ENCODE results near the gene RSKR.

The RSKR gene

DNA sequence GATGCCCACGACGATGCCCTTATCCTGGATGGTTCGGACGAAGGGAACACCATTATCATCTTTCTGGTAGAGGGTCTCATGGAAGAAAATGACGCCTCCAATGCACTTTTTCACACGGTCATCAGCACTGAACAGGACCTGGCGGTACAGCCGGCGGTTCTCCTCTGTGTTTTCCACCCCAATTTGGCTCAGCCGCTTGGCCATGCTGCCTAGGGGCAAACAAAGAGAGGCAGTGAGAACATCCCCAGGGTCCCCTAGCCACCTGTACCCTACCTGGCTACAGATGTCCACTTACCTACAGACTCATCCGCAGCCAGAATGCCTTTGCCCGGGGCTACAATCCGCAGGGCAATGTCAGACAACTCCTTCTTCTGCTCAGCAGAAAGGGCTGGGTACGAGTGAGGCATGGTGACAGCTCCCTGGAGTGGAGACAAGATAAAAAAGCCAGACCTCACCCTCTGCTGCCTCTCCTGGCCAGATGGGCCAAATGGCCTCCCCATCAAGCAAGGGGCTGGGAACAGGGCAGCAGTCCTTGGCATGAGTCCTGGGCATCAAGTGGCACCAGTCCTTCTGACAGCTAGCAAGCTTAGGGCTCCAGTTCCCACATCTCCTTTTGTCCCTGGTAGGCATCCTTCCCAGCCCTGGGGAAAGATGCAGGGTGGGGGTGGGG is 38.7 kb downstream of the RSKR start:
- H3K36me3 ChIP-seq (ENCODE audit: control insufficient read depth, low read depth, low read length) = peaks cover 32% of the 10 kb centered on the region
- peaks cover 16% of the 10 kb centered on the region for H3K27me3 ChIP-seq (ENCODE audit: control insufficient read depth, insufficient read depth, low read length)
- H3K9ac ChIP-seq (ENCODE audit: low read length) = no peak overlapping the region
- no peaks in the 10 kb centered on the region for H3K9me3 ChIP-seq (ENCODE audit: control insufficient read depth, low read depth, low read length)
- H3K27ac ChIP-seq (ENCODE audit: low read length) = no peak overlapping the region
- peaks cover 8% of the 10 kb centered on the region for H3K4me1 ChIP-seq (ENCODE audit: control insufficient read depth, low read depth, low read length)
- H3K4me3 ChIP-seq (ENCODE audit: low read length) = no peak overlapping the region

DNA sequence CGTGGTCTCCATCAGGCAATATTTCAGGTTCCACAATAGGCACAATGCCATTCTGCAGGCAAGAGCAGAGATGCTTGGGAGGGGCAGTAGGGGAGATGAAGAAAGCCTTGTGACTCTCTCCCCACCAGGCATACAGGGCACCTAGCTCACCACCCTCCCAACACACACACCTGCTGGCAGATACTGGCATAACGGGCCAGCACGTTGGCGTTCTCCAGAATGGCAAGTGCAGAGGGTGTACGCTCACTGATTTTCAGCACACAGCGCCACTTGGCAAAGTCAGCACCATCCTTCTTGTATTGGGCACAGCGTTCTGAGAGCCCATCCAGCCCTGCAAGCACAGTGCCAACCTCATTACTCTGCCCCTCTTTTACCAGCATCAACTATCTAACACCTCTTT is 39.5 kb downstream of the RSKR start:
- Histone ChIP-seq H3K27ac (ENCODE audit: low read length) (no peak overlapping the region), H3K36me3 (ENCODE audit: control insufficient read depth, low read depth, low read length) (peaks cover 24% of the 10 kb centered on the region), H3K9me3 (ENCODE audit: control insufficient read depth, low read depth, low read length) (no peaks in the 10 kb centered on the region), H3K4me1 (ENCODE audit: control insufficient read depth, low read depth, low read length) (peaks cover 8% of the 10 kb centered on the region), H3K9ac (ENCODE audit: low read length) (no peak overlapping the region), H3K27me3 (ENCODE audit: control insufficient read depth, insufficient read depth, low read length) (peaks cover 16% of the 10 kb centered on the region), H3K4me3 (ENCODE audit: low read length) (no peak overlapping the region)

DNA sequence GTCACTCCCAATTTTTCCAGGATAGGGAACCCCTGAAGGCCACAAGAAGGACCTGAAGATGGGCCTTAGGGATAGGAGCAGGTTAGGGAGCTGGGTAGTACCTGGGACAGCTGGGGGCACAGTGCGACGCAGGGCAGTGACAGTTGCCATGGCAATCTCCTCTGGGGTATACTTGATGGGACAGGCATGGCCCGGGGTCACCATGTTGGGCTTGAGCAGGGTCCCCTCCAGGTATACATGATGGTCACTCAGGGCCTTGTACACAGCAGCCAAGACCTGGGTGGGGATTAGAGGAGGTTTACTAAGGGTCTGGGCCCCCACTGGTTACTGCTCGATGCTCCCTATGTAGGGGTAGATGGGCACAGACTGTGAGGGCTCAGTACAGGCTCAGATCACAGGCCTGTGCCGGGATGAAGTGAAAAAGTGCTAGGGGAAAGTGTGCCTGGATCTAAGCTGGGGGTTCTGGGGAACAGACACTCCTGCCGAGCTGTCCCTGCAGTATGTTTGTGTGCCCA is 40.0 kb downstream of the RSKR start:
- H3K27ac ChIP-seq (ENCODE audit: low read length) = no peak overlapping the region
- H3K36me3 ChIP-seq (ENCODE audit: control insufficient read depth, low read depth, low read length) = peaks cover 19% of the 10 kb centered on the region
- no peak overlapping the region for H3K4me3 ChIP-seq (ENCODE audit: low read length)
- no peaks in the 10 kb centered on the region for H3K9me3 ChIP-seq (ENCODE audit: control insufficient read depth, low read depth, low read length)
- H3K4me1 ChIP-seq (ENCODE audit: control insufficient read depth, low read depth, low read length) = peaks cover 8% of the 10 kb centered on the region
- no peak overlapping the region for H3K9ac ChIP-seq (ENCODE audit: low read length)
- H3K27me3 ChIP-seq (ENCODE audit: control insufficient read depth, insufficient read depth, low read length) = peaks cover 16% of the 10 kb centered on the region

DNA sequence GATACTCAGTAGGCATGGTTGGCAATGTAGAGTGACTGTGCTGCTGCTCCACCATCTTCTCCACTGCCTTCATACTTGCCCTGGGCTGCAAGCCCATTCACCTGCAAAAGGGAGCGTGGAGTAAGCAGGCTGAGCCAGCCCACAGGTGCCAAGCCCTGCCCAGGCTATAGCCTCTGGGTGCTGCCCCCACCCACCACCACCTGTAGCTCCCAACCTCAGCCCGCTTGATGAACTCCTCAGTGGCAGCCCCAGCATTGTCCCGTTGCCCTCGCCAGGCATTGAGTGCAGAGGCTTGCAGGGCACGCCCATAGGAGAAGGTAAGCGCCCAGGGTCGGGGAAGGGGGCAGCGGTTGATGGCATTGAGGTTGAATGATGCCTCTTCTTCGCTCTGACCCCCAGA is 40.5 kb downstream of the RSKR start:
- Histone ChIP-seq H3K9ac (ENCODE audit: low read length) (no peak overlapping the region), H3K4me3 (ENCODE audit: low read length) (no peak overlapping the region), H3K27me3 (ENCODE audit: control insufficient read depth, insufficient read depth, low read length) (peaks cover 16% of the 10 kb centered on the region), H3K4me1 (ENCODE audit: control insufficient read depth, low read depth, low read length) (peaks cover 8% of the 10 kb centered on the region), H3K36me3 (ENCODE audit: control insufficient read depth, low read depth, low read length) (peaks cover 14% of the 10 kb centered on the region), H3K9me3 (ENCODE audit: control insufficient read depth, low read depth, low read length) (no peaks in the 10 kb centered on the region), H3K27ac (ENCODE audit: low read length) (no peak overlapping the region)

DNA sequence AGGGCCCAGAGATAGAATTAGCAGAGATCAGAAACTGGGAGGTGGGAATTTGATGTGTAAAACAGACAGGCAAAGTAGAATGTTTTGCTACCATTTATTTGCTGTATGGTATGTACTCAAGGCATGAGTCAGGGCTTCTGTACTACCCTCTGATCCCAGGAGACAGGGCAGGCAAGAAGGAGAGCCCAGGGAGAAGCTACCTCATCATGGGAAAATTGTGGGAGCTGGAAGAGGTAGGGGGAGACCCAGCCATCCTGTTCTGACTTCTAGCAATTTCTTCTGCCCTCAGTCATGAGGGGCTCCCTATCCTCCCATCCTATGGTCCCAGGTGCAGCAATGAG is 41.0 kb downstream of the RSKR start:
- H3K4me3 ChIP-seq (ENCODE audit: low read length) = no peak overlapping the region
- H3K9ac ChIP-seq (ENCODE audit: low read length) = no peak overlapping the region
- peaks cover 9% of the 10 kb centered on the region for H3K36me3 ChIP-seq (ENCODE audit: control insufficient read depth, low read depth, low read length)
- no peaks in the 10 kb centered on the region for H3K9me3 ChIP-seq (ENCODE audit: control insufficient read depth, low read depth, low read length)
- peaks cover 8% of the 10 kb centered on the region for H3K4me1 ChIP-seq (ENCODE audit: control insufficient read depth, low read depth, low read length)
- peaks cover 16% of the 10 kb centered on the region for H3K27me3 ChIP-seq (ENCODE audit: control insufficient read depth, insufficient read depth, low read length)
- no peak overlapping the region for H3K27ac ChIP-seq (ENCODE audit: low read length)

DNA sequence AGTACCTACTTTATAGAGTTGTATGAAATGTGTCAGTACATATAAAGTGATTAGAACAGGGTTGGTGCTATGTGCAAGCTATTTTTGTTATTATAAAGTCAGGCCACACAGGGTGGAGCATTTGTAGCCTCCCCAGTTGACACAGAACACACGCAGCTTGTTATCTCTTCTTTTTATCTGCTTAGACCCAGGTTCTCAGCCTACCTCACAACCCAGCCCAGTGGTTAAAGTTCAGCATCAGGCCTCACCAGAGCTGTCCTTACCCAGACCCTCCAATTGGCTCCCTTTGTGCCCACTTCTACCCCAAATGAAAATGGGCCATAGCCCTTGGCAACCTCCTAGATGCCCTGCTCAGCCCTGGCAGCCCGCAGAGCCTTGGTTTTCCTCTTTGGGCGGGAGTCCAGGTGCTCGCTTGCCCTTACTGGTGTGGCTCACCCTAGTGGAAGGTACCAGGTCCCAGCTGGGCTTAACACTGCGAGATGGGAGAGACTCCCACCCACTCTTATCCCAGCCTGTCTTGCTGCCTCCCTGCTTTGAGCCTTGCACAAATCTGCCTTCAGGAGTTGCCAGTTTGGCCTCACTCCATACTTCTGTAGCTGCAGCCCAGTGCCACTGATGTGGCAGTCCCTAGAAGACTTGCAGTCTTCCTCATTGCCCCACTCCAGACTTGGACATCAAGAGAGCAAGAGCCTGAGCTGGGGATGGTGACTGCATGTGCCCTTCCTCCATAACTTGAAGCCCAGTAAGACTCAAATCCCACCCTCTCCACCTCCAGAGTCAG is 41.5 kb downstream of the RSKR start:
- peaks cover 3% of the 10 kb centered on the region for H3K36me3 ChIP-seq (ENCODE audit: control insufficient read depth, low read depth, low read length)
- no peaks in the 10 kb centered on the region for H3K9me3 ChIP-seq (ENCODE audit: control insufficient read depth, low read depth, low read length)
- peak overlapping the region; percentile 94 for H3K4me3 ChIP-seq (ENCODE audit: low read length)
- no peak overlapping the region for H3K27ac ChIP-seq (ENCODE audit: low read length)
- peaks cover 6% of the 10 kb centered on the region for H3K4me1 ChIP-seq (ENCODE audit: control insufficient read depth, low read depth, low read length)
- H3K27me3 ChIP-seq (ENCODE audit: control insufficient read depth, insufficient read depth, low read length) = peaks cover 16% of the 10 kb centered on the region
- no peak overlapping the region for H3K9ac ChIP-seq (ENCODE audit: low read length)

DNA sequence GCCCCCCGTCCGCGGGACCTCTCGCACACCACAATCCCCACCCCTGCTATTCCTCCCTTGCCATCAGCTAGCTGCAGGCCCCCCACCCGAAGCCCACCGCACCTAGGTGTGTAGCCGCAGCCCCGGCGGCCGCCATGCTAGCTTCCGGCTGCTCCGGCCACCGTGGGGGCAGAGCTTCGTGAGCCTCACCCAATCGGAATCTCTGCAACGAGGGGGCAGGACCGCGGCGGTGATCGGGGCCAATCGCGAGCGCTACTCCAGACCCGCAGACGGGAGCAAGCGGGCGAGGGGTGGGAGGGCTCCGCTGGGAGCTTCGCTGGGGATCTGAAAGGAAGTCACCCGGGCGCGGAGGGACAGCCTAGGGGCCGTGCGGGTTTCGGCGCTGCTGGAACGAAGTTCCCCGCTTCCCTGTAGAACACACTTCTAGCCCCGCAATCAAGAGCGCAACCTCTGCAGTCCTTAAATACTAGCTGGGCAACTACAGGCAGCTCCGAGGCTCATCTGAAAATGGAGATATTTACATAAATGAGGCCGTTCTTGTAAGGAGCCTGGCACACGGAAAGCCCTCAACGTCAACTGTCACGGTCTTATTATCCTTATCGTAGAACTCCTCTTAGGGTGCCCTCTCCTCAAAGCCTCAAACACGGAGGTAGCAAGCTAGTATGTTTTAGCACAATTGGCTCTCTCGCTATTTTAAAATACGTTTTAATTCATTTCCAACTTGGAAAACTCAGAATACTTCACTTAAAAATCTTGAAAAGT is 42.4 kb downstream of the RSKR start, which contains the start of gene PIGS:
TSS of gene PIGS (minus strand) at position 164 of the 762 bp plus-strand sequence. CDS start at position 136, 28 bp downstream.
- H3K4me1 ChIP-seq (ENCODE audit: control insufficient read depth, low read depth, low read length) = no peaks in the 10 kb centered on the region
- H3K4me3 ChIP-seq (ENCODE audit: low read length) = peak within 1 kb of the TSS; percentile 94
- peaks cover 16% of the 10 kb centered on the region for H3K27me3 ChIP-seq (ENCODE audit: control insufficient read depth, insufficient read depth, low read length)
- H3K9ac ChIP-seq (ENCODE audit: low read length) = peak within 1 kb of the TSS; percentile 68
- no peaks in the 10 kb centered on the region for H3K36me3 ChIP-seq (ENCODE audit: control insufficient read depth, low read depth, low read length)
- no peak within 1 kb of the TSS for H3K27ac ChIP-seq (ENCODE audit: low read length)
- no peaks in the 10 kb centered on the region for H3K9me3 ChIP-seq (ENCODE audit: control insufficient read depth, low read depth, low read length)

DNA sequence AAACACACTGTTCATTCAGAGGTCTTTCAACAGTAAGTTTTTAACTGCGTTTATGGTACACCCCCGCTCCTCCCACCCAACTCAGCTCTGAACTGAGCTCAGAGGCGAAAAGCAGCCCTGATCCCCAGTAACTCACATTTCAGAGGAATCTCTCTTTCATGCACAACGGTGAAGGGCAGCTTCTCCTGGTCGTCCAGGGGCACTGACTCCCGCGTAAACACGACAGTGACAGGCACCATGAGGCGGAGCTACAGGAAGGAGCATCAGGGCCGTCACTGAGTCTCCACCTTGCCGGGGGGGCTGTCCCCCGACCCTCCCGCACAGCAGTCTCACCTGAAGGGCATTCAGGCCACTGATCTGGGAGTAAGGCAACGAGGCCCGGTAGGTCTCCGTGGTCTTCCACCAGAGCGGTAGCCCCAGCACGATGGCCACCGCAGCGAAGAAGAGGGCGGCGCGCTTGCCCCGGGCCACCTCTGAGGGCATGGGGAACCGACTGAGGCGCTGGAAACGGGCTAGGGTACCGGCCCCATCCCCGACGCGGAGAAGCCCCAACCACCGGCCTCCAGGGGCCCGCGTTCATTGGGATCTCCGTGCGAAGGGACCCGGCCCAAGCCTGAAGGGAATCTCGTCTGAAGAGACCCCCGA is 43.1 kb downstream of the RSKR start:
- H3K27me3 ChIP-seq (ENCODE audit: control insufficient read depth, insufficient read depth, low read length) = peaks cover 13% of the 10 kb centered on the region
- H3K9ac ChIP-seq (ENCODE audit: low read length) = peak overlapping the region; percentile 68
- no peaks in the 10 kb centered on the region for H3K36me3 ChIP-seq (ENCODE audit: control insufficient read depth, low read depth, low read length)
- H3K27ac ChIP-seq (ENCODE audit: low read length) = no peak overlapping the region
- no peaks in the 10 kb centered on the region for H3K4me1 ChIP-seq (ENCODE audit: control insufficient read depth, low read depth, low read length)
- H3K9me3 ChIP-seq (ENCODE audit: control insufficient read depth, low read depth, low read length) = no peaks in the 10 kb centered on the region
- peak overlapping the region; percentile 94 for H3K4me3 ChIP-seq (ENCODE audit: low read length)

DNA sequence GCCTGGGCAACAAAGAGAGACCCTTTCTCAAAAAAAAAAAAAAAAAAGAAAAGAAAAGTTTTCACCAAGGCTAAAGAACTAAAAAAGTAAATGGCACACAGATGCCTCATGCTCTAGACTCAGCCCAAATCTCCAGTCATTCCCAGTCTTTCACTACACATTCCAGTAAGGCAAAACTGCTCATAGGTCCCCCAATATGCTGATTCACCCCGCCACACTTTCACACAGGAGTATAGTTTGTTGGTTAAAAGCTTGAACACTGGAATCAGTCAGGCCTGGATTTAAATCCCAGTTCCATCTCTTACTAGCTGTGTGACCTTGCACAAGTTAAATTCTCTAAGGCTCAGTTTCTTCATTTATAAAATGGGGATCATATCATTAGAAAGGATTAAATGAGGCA is 44.5 kb downstream of the RSKR start:
- Histone ChIP-seq H3K4me1 (ENCODE audit: control insufficient read depth, low read depth, low read length) (no peaks in the 10 kb centered on the region), H3K36me3 (ENCODE audit: control insufficient read depth, low read depth, low read length) (no peaks in the 10 kb centered on the region), H3K27me3 (ENCODE audit: control insufficient read depth, insufficient read depth, low read length) (peaks cover 9% of the 10 kb centered on the region), H3K9me3 (ENCODE audit: control insufficient read depth, low read depth, low read length) (no peaks in the 10 kb centered on the region), H3K9ac (ENCODE audit: low read length) (no peak overlapping the region), H3K4me3 (ENCODE audit: low read length) (no peak overlapping the region), H3K27ac (ENCODE audit: low read length) (no peak overlapping the region)

DNA sequence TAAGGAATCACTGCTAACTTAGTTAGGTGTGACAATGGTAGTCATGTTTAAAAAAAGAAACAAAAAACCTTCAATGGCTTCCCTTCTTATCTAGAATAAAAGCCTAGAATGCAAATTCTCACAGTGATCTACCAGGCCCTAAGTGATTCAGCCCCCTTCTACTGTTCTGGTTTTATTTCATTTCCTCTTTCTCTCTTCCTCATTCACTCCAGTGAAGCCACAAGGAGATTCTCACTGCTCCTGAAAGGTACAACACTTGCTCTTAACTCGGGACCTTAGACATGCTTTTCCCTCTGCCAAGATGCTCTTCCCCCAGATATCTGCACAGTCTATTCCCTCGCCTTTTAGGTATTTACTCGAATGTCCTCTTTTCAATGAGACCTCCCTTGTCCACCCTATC is 46.4 kb downstream of the RSKR start:
- Histone ChIP-seq H3K27ac (ENCODE audit: low read length) (no peak overlapping the region), H3K9me3 (ENCODE audit: control insufficient read depth, low read depth, low read length) (no peaks in the 10 kb centered on the region), H3K9ac (ENCODE audit: low read length) (no peak overlapping the region), H3K36me3 (ENCODE audit: control insufficient read depth, low read depth, low read length) (peaks cover 4% of the 10 kb centered on the region), H3K4me1 (ENCODE audit: control insufficient read depth, low read depth, low read length) (no peaks in the 10 kb centered on the region), H3K4me3 (ENCODE audit: low read length) (no peak overlapping the region), H3K27me3 (ENCODE audit: control insufficient read depth, insufficient read depth, low read length) (peaks cover 7% of the 10 kb centered on the region)

DNA sequence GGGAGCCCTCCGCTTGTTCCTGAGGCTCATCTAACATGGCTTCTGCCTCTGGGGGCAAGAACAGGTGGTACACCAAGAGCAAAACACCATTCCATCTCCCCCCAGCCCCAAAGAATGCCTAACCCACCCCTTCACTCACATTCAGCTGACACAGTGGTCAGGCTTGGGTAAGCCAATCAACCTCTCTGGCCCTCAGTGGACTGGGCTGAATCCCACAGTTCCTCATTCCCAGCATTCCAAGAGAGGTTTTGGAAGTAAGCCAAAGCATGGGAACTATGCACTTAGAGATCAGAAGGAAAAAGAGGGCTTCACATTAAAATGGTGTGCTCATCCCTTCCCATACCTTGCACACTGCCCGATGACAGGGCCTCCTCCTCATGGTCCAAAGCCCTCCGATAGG is 50.5 kb downstream of the RSKR start:
- Histone ChIP-seq H3K9ac (ENCODE audit: low read length) (no peak overlapping the region), H3K27me3 (ENCODE audit: control insufficient read depth, insufficient read depth, low read length) (no peaks in the 10 kb centered on the region), H3K27ac (ENCODE audit: low read length) (no peak overlapping the region), H3K36me3 (ENCODE audit: control insufficient read depth, low read depth, low read length) (peaks cover 15% of the 10 kb centered on the region), H3K9me3 (ENCODE audit: control insufficient read depth, low read depth, low read length) (no peaks in the 10 kb centered on the region), H3K4me3 (ENCODE audit: low read length) (no peak overlapping the region), H3K4me1 (ENCODE audit: control insufficient read depth, low read depth, low read length) (no peaks in the 10 kb centered on the region)
